ENCODE measurements around the gene INSIG2. TPM values are rescaled to one million over a fixed set of nuclear protein-coding genes. Genes with fewer than 3 reads are reported as not detected.

Gene INSIG2
- total and polyA plus RNA-seq, 4 donors, result 16.4 to 40.6 (median 22.9) TPM

- ATAC-seq (ENCODE audit: insufficient read depth, low FRiP score) (no peak), DNase-seq (no peak)
- no peaks in the 10 kb centered on the region for H3K27me3 ChIP-seq (ENCODE audit: control insufficient read depth in 3 of 3, insufficient read depth in 3 of 3, low read length in 2 of 3)
- H3K9me3 ChIP-seq (ENCODE audit: control insufficient read depth in 4 of 4, insufficient read depth in 3 of 4, low read length in 3 of 4), result no peaks in the 10 kb centered on the region
- no peak for TF ChIP-seq CTCF (IDR thresholded peaks at IDR 0.05; ENCODE audit: control extremely low read depth, extremely low read depth)
- H3K4me3 ChIP-seq, result no peak overlapping the region
- H3K9ac ChIP-seq (ENCODE audit: insufficient read depth in 1 of 2, low read length in 2 of 2), result no peak overlapping the region
- H3K27ac ChIP-seq (ENCODE audit: low read depth in 1 of 2, low read length in 1 of 2), result no peak overlapping the region
- H3K4me1 ChIP-seq (ENCODE audit: control insufficient read depth in 5 of 5, insufficient read depth in 5 of 5, low read length in 5 of 5), result peaks cover 0 to 27% (median 7%) of the 10 kb centered on the region in 5 donors
- H3K36me3 ChIP-seq (ENCODE audit: control insufficient read depth in 4 of 4, insufficient read depth in 4 of 4, low read length in 4 of 4), result no peaks in the 10 kb centered on the region
- WGBS, 2 donors, result 19 to 51% methylated on average over 2 of the region's 2 CpGs
Measured at GRCh38 chr2:118121986-118122524, 33.8 kb downstream of the INSIG2 start.

- ATAC-seq (ENCODE audit: insufficient read depth, low FRiP score) (no peak), DNase-seq (peak in 1 of 3 donors; percentile 42)
- H3K4me3 ChIP-seq, result no peak overlapping the region
- no peaks in the 10 kb centered on the region for H3K27me3 ChIP-seq (ENCODE audit: control insufficient read depth in 3 of 3, insufficient read depth in 3 of 3, low read length in 2 of 3)
- H3K27ac ChIP-seq (ENCODE audit: low read depth in 1 of 2, low read length in 1 of 2), result peak overlapping the region in 1 of 2 donors; percentile 56
- H3K36me3 ChIP-seq (ENCODE audit: control insufficient read depth in 4 of 4, insufficient read depth in 4 of 4, low read length in 4 of 4), result no peaks in the 10 kb centered on the region
- no peak overlapping the region for H3K9ac ChIP-seq (ENCODE audit: insufficient read depth in 1 of 2, low read length in 2 of 2)
- TF ChIP-seq CTCF (IDR thresholded peaks at IDR 0.05; ENCODE audit: control extremely low read depth, extremely low read depth), result no peak
- peaks cover 0 to 27% (median 7%) of the 10 kb centered on the region in 5 donors for H3K4me1 ChIP-seq (ENCODE audit: control insufficient read depth in 5 of 5, insufficient read depth in 5 of 5, low read length in 5 of 5)
- 28 to 53% methylated on average over 2 of the region's 2 CpGs for WGBS, 2 donors
- H3K9me3 ChIP-seq (ENCODE audit: control insufficient read depth in 4 of 4, insufficient read depth in 3 of 4, low read length in 3 of 4), result no peaks in the 10 kb centered on the region
Measured at GRCh38 chr2:118122594-118123281, 34.5 kb downstream of the INSIG2 start.

DNA sequence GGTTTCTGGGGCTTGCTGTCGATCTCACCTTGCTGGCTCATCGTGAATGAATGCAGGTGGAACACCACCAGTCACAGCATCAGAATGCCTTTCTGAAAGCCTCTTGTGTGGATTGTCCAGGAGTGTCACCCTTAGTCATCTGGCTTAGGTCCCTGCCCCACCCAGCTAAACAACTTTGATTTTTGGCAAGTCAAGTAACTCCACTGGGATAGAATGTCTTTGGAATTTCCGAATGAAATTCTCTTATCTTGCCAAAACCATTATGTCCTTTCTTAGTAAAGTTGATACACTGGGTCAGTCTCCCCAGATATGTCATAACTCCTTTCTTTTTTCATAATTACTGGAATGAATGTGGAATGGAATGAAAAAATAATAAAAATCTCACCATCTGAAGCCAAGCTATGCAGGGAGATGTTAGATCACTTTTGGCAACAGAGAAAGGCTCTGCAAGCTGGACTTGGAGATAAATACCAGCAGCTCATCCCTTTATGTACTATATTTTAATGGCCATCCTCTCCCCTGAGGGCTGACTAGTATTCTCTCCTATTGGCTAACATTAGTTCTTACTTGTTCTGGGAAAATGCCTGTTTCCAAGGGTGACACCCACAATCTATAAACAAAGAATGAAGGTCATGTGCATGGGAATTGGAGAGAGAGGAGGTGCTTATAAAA is 35.4 kb downstream of the INSIG2 start:
- H3K27ac ChIP-seq (ENCODE audit: low read depth in 1 of 2, low read length in 1 of 2), result peak overlapping the region in 1 of 2 donors; percentile 85
- DNase-seq (peak in 1 of 3 donors; percentile 26), ATAC-seq (ENCODE audit: insufficient read depth, low FRiP score) (peak; percentile 74)
- no peaks in the 10 kb centered on the region for H3K27me3 ChIP-seq (ENCODE audit: control insufficient read depth in 3 of 3, insufficient read depth in 3 of 3, low read length in 2 of 3)
- peaks cover 0 to 24% (median 7%) of the 10 kb centered on the region in 5 donors for H3K4me1 ChIP-seq (ENCODE audit: control insufficient read depth in 5 of 5, insufficient read depth in 5 of 5, low read length in 5 of 5)
- WGBS, 2 donors, result 52 to 74% methylated on average over 3 of the region's 3 CpGs
- TF ChIP-seq CTCF (IDR thresholded peaks at IDR 0.05; ENCODE audit: control extremely low read depth, extremely low read depth), result no peak
- no peak overlapping the region for H3K4me3 ChIP-seq
- H3K36me3 ChIP-seq (ENCODE audit: control insufficient read depth in 4 of 4, insufficient read depth in 4 of 4, low read length in 4 of 4), result no peaks in the 10 kb centered on the region
- H3K9ac ChIP-seq (ENCODE audit: insufficient read depth in 1 of 2, low read length in 2 of 2), result no peak overlapping the region
- no peaks in the 10 kb centered on the region for H3K9me3 ChIP-seq (ENCODE audit: control insufficient read depth in 4 of 4, insufficient read depth in 3 of 4, low read length in 3 of 4)
